Dendritic cell treated with granulocyte-macrophage colony-stimulating factor and Interleukin-4, amounts not matched to agents 40 ng/mL and 50 ng/mL, for 4 days (primary cell): ENCODE results near the gene ZBTB20.

Experiments used
- H3K27ac Mint-ChIP-seq: one replicate; pipeline ENCODE4 v1.8.0; 2022; ENCODE audit warnings: mild to moderate bottlenecking, mixed read lengths
- H3K27me3 Mint-ChIP-seq: one replicate; pipeline ENCODE4 v1.8.0; 2022; ENCODE audit warnings: mild to moderate bottlenecking, mixed read lengths
- H3K36me3 Mint-ChIP-seq: one replicate; pipeline ENCODE4 v1.8.0; 2022; ENCODE audit warnings: low read depth, mixed read lengths
- H3K4me1 Mint-ChIP-seq: one replicate; pipeline ENCODE4 v1.8.0; 2022; ENCODE audit warnings: low read depth, mixed read lengths
- H3K4me3 Mint-ChIP-seq: one replicate; pipeline ENCODE4 v1.8.0; 2022; ENCODE audit warnings: mild to moderate bottlenecking, moderate library complexity, mixed read lengths
- H3K9me3 Mint-ChIP-seq: one replicate; pipeline ENCODE4 v1.8.0; 2022; ENCODE audit warnings: mixed read lengths
- intact Hi-C: fragments of 100-400 bp; cut with micrococcal nuclease; formaldehyde crosslinking; loops from one replicate; pipeline ENCODE4 v1.15.0; 2022

The ZBTB20 gene

GRCh38 chr3:114333923-114334240 lies 813.2 kb downstream of the ZBTB20 start:
- intact Hi-C loops: no loop called here
- no peak overlapping the region for H3K27ac Mint-ChIP-seq

GRCh38 chr3:114333180-114333922 lies 813.7 kb downstream of the ZBTB20 start:
- no peaks in the 10 kb centered on the region for H3K9me3 Mint-ChIP-seq
- H3K36me3 Mint-ChIP-seq: peaks cover 7% of the 10 kb centered on the region
- no peaks in the 10 kb centered on the region for H3K4me1 Mint-ChIP-seq
- no peak overlapping the region for H3K27ac Mint-ChIP-seq
- intact Hi-C loops: no loop called here
- H3K27me3 Mint-ChIP-seq: no peaks in the 10 kb centered on the region
- no peak overlapping the region for H3K4me3 Mint-ChIP-seq

More at GRCh38 chr3:114333923-114334240, 813.2 kb downstream of the ZBTB20 start:
- no peaks in the 10 kb centered on the region for H3K9me3 Mint-ChIP-seq
- H3K4me1 Mint-ChIP-seq: no peaks in the 10 kb centered on the region
- H3K36me3 Mint-ChIP-seq: peaks cover 12% of the 10 kb centered on the region
- no peak overlapping the region for H3K4me3 Mint-ChIP-seq
- H3K27me3 Mint-ChIP-seq: no peaks in the 10 kb centered on the region

- no peak overlapping the region for H3K4me3 Mint-ChIP-seq
- intact Hi-C loops: no loop called here
- H3K4me1 Mint-ChIP-seq: no peaks in the 10 kb centered on the region
- H3K27ac Mint-ChIP-seq: no peak overlapping the region
- no peaks in the 10 kb centered on the region for H3K9me3 Mint-ChIP-seq
- no peaks in the 10 kb centered on the region for H3K27me3 Mint-ChIP-seq
- H3K36me3 Mint-ChIP-seq: no peaks in the 10 kb centered on the region
Measured at GRCh38 chr3:114332342-114333179, 814.5 kb downstream of the ZBTB20 start.

GRCh38 chr3:114331710-114332109 lies 815.4 kb downstream of the ZBTB20 start:
- Mint-ChIP-seq H3K36me3 (no peaks in the 10 kb centered on the region), H3K9me3 (no peaks in the 10 kb centered on the region), H3K4me1 (no peaks in the 10 kb centered on the region), H3K27ac (no peak overlapping the region), H3K4me3 (no peak overlapping the region), H3K27me3 (no peaks in the 10 kb centered on the region)
- intact Hi-C loops: no loop called here

- H3K9me3 Mint-ChIP-seq: no peaks in the 10 kb centered on the region
- H3K36me3 Mint-ChIP-seq: no peaks in the 10 kb centered on the region
- no peaks in the 10 kb centered on the region for H3K27me3 Mint-ChIP-seq
- no peak overlapping the region for H3K27ac Mint-ChIP-seq
- intact Hi-C loops: no loop called here
- no peaks in the 10 kb centered on the region for H3K4me1 Mint-ChIP-seq
- H3K4me3 Mint-ChIP-seq: no peak overlapping the region
Measured at GRCh38 chr3:114331007-114331406, 816.1 kb downstream of the ZBTB20 start.

GRCh38 chr3:114329823-114330222 lies 817.3 kb downstream of the ZBTB20 start:
- no peaks in the 10 kb centered on the region for H3K27me3 Mint-ChIP-seq
- H3K4me1 Mint-ChIP-seq: no peaks in the 10 kb centered on the region
- H3K4me3 Mint-ChIP-seq: no peak overlapping the region

GRCh38 chr3:114328345-114328744 lies 818.7 kb downstream of the ZBTB20 start:
- H3K9me3 Mint-ChIP-seq: no peaks in the 10 kb centered on the region
- H3K27ac Mint-ChIP-seq: no peak overlapping the region
- intact Hi-C loops: no loop called here
- no peak overlapping the region for H3K4me3 Mint-ChIP-seq
- no peaks in the 10 kb centered on the region for H3K36me3 Mint-ChIP-seq
- H3K27me3 Mint-ChIP-seq: no peaks in the 10 kb centered on the region
- no peaks in the 10 kb centered on the region for H3K4me1 Mint-ChIP-seq

More at GRCh38 chr3:114329823-114330222, 817.3 kb downstream of the ZBTB20 start:
- Mint-ChIP-seq H3K9me3 (no peaks in the 10 kb centered on the region), H3K36me3 (no peaks in the 10 kb centered on the region), H3K27ac (no peak overlapping the region)
- intact Hi-C loops: no loop called here

- intact Hi-C loops: no loop called here
- Mint-ChIP-seq H3K27ac (no peak overlapping the region), H3K36me3 (no peaks in the 10 kb centered on the region), H3K27me3 (no peaks in the 10 kb centered on the region), H3K9me3 (no peaks in the 10 kb centered on the region), H3K4me1 (no peaks in the 10 kb centered on the region), H3K4me3 (no peak overlapping the region)
Measured at GRCh38 chr3:114327665-114328064, 819.4 kb downstream of the ZBTB20 start.

- H3K36me3 Mint-ChIP-seq: no peaks in the 10 kb centered on the region
- no peaks in the 10 kb centered on the region for H3K9me3 Mint-ChIP-seq
- H3K27ac Mint-ChIP-seq: no peak overlapping the region
- intact Hi-C loops: no loop called here
- no peaks in the 10 kb centered on the region for H3K4me1 Mint-ChIP-seq
- H3K27me3 Mint-ChIP-seq: no peaks in the 10 kb centered on the region
- no peak overlapping the region for H3K4me3 Mint-ChIP-seq
Measured at GRCh38 chr3:114323546-114324254, 823.4 kb downstream of the ZBTB20 start.

GRCh38 chr3:114320246-114320645 lies 826.8 kb downstream of the ZBTB20 start:
- Mint-ChIP-seq H3K27me3 (no peaks in the 10 kb centered on the region), H3K27ac (no peak overlapping the region), H3K36me3 (no peaks in the 10 kb centered on the region), H3K9me3 (no peaks in the 10 kb centered on the region), H3K4me3 (no peak overlapping the region), H3K4me1 (no peaks in the 10 kb centered on the region)
- intact Hi-C loops: no loop called here

- H3K27ac Mint-ChIP-seq: no peak overlapping the region
- no peak overlapping the region for H3K4me3 Mint-ChIP-seq
- H3K4me1 Mint-ChIP-seq: no peaks in the 10 kb centered on the region
- no peaks in the 10 kb centered on the region for H3K27me3 Mint-ChIP-seq
- no peaks in the 10 kb centered on the region for H3K36me3 Mint-ChIP-seq
- intact Hi-C loops: no loop called here
- H3K9me3 Mint-ChIP-seq: no peaks in the 10 kb centered on the region
Measured at GRCh38 chr3:114319453-114319852, 827.6 kb downstream of the ZBTB20 start.

GRCh38 chr3:114318295-114318694 lies 828.8 kb downstream of the ZBTB20 start:
- H3K36me3 Mint-ChIP-seq: no peaks in the 10 kb centered on the region
- no peak overlapping the region for H3K27ac Mint-ChIP-seq

GRCh38 chr3:114314282-114314681 lies 832.8 kb downstream of the ZBTB20 start:
- no peak overlapping the region for H3K4me3 Mint-ChIP-seq
- intact Hi-C loops: no loop called here
- H3K4me1 Mint-ChIP-seq: no peaks in the 10 kb centered on the region
- H3K27me3 Mint-ChIP-seq: no peaks in the 10 kb centered on the region
- H3K27ac Mint-ChIP-seq: no peak overlapping the region
- no peaks in the 10 kb centered on the region for H3K36me3 Mint-ChIP-seq
- no peaks in the 10 kb centered on the region for H3K9me3 Mint-ChIP-seq

More at GRCh38 chr3:114318295-114318694, 828.8 kb downstream of the ZBTB20 start:
- no peak overlapping the region for H3K4me3 Mint-ChIP-seq
- H3K4me1 Mint-ChIP-seq: no peaks in the 10 kb centered on the region
- no peaks in the 10 kb centered on the region for H3K27me3 Mint-ChIP-seq
- H3K9me3 Mint-ChIP-seq: no peaks in the 10 kb centered on the region
- intact Hi-C loops: no loop called here

- no peak overlapping the region for H3K27ac Mint-ChIP-seq
- H3K27me3 Mint-ChIP-seq: no peaks in the 10 kb centered on the region
- intact Hi-C loops: no loop called here
- H3K9me3 Mint-ChIP-seq: no peaks in the 10 kb centered on the region
- H3K4me1 Mint-ChIP-seq: no peaks in the 10 kb centered on the region
- H3K4me3 Mint-ChIP-seq: no peak overlapping the region
- no peaks in the 10 kb centered on the region for H3K36me3 Mint-ChIP-seq
Measured at GRCh38 chr3:114313426-114313825, 833.7 kb downstream of the ZBTB20 start.
